GM23248 (cell line): Measurements from ENCODE around the gene PERP.

Source experiments
- EZH2 ChIP-seq: fragments of 200-600 bp; sonication (generic); IDR thresholded peaks from 2 replicates; pipeline ENCODE4 v1.6.1; 2018; ENCODE audit warnings: antibody characterized with exemption, mild to moderate bottlenecking; ENCODE audit not compliant: insufficient read depth, poor library complexity, severe bottlenecking
- EZH2phosphoT487 ChIP-seq: fragments of 200-600 bp; sonication (generic); IDR thresholded peaks from 2 replicates; pipeline ENCODE4 v1.6.1; 2018; ENCODE audit warnings: antibody characterized with exemption, moderate library complexity, mild to moderate bottlenecking, low read depth; ENCODE audit not compliant: insufficient read depth

GRCh38 chr6:138116661-138116999, 9.4 kb upstream of the PERP start:
- TF ChIP-seq EZH2phosphoT487 (no peak), EZH2 (no peak)
